Esophagus mucosa (tissue), 1 donor: Measurements from ENCODE around the gene MACROD2. TPM values are rescaled to one million over a fixed set of nuclear protein-coding genes. Genes with fewer than 3 reads are reported as not detected.
"Not testable (repeated sequence)": the region's sequence is repeated elsewhere in the genome, so short reads cannot be mapped to it uniquely, and the experiment has no call there.

Experiments used
- ATAC-seq: fragments of 200-7000 bp; cut with Tn5 transposase; one replicate; pipeline ENCODE4 v1.9.1; 2020
- total RNA-seq: library from RNA; stranded (reverse); gene quantifications from one replicate; pipeline ENCODE4 v1.2.4, GENCODE V29; 2023
- donor health status: DM: yes; HTN: yes; CAD: no.

The MACROD2 gene
- total RNA-seq, 1 donor from 2014 or later = 2.2 TPM

GRCh38 chr20:14972256-14972655 is 976.9 kb downstream of the MACROD2 start:
- no peak for ATAC-seq

- no peak for ATAC-seq
Observed at GRCh38 chr20:14972690-14973089, 977.4 kb downstream of the MACROD2 start.

GRCh38 chr20:14979453-14979986 is 984.2 kb downstream of the MACROD2 start:
- no peak for ATAC-seq

DNA sequence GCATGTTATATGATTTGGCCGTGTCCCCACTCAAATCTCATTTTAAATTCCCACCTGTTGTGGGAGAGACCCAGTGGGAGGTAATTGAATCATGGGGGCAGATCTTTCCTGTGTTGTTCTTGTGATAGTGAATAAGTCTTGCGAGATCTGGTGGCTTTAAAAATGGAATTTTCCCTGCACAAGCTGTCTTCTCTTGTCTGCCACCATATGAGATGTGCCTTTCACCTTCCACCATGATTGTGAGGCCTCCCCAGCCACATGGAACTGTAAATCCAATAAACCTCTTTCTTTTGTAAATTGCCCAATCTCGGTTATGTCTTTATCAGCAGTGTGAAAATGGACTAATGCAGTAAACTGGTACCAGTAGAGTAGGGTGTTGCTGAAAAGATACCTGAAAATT is 986.2 kb downstream of the MACROD2 start:
- not testable (repeated sequence) for ATAC-seq

- not testable (repeated sequence) for ATAC-seq
Observed at GRCh38 chr20:14982324-14982723, 987.0 kb downstream of the MACROD2 start.

- ATAC-seq = no peak
Observed at GRCh38 chr20:14984305-14984704, 989.0 kb downstream of the MACROD2 start.

- no peak for ATAC-seq
Observed at GRCh38 chr20:14984768-14985622, 989.7 kb downstream of the MACROD2 start.

DNA sequence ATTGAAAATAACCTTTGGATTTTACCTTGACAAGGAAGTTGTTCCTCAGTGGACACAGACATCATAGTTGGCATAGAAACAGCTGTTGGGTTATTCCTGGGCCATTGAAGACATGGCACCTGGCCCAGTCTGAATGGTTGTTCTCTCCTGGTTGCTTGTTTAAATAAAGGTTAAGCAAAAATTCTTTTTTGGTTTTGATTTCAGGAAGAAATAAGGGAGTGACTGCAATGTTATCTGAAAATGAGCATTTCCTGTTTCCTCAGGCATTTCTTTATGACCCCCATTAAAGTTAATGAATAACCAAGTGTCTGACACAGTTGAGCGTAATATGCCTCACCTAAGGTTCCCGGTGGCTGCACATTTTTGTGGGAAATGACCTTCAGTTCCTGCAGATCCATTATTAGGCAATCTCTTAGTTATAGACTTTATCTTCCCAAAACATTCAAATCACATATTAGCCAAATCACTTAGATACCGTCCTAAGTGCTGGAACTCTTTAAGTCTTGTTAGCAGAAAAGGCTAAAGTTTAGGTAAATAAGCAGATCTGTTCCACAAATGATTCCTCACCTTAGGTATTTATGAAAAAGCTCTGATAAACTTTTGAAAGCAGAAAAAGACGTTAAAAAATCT is 990.8 kb downstream of the MACROD2 start:
- ATAC-seq = no peak

GRCh38 chr20:14986656-14987055 is 991.3 kb downstream of the MACROD2 start:
- no peak for ATAC-seq

GRCh38 chr20:14989535-14990290 is 994.4 kb downstream of the MACROD2 start:
- no peak for ATAC-seq

- no peak for ATAC-seq
Observed at GRCh38 chr20:14991023-14991422, 995.7 kb downstream of the MACROD2 start.

GRCh38 chr20:14992153-14992552 is 996.8 kb downstream of the MACROD2 start:
- no peak for ATAC-seq

GRCh38 chr20:14992961-14993360 is 997.6 kb downstream of the MACROD2 start:
- ATAC-seq = no peak

GRCh38 chr20:14996883-14997672 is 1001.8 kb downstream of the MACROD2 start:
- ATAC-seq = no peak

DNA sequence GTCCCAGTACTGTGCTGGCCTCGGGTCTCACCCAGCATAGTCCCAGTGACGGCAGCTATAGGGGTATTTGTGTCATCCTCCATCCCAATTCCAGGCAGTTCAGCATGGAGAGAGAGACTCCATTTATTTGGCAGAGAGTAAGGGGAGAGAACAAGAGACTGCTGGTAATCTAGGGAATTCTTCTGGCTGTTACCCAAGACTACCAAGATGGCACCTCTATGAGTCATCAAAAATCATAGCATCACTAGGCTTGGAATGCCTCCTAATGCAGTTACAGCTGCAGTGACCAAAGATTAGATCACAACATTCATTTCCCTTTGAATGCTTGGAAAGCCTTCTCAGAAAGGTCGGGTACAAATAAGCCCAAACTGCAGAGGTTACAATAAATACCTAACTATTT is 1002.5 kb downstream of the MACROD2 start:
- peak; percentile 44 for ATAC-seq

GRCh38 chr20:15005300-15005986 is 1010.1 kb downstream of the MACROD2 start:
- peak; percentile 29 for ATAC-seq

DNA sequence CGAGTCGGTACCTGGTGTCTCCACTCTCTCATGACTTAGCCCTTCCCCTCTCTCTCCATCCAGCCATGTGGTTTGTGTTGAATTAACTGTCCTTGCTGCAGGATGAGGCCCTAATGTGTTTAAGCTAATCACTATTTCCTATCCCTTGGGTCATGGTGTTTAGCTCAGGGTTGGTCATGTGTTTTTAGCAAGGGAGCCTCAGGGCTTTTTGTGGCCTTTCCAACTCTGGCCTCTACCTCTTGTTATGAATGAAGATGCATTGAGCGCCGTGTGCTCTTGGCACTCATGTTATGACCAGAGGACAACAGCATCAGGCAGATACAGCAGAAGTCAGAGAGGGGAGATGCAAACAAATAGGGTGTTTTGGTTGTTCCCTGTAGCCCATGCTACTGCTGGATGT is 1016.3 kb downstream of the MACROD2 start:
- no peak for ATAC-seq

GRCh38 chr20:15012566-15012965 is 1017.2 kb downstream of the MACROD2 start:
- ATAC-seq = no peak

GRCh38 chr20:15016875-15017274 is 1021.6 kb downstream of the MACROD2 start:
- ATAC-seq = not testable (repeated sequence)

DNA sequence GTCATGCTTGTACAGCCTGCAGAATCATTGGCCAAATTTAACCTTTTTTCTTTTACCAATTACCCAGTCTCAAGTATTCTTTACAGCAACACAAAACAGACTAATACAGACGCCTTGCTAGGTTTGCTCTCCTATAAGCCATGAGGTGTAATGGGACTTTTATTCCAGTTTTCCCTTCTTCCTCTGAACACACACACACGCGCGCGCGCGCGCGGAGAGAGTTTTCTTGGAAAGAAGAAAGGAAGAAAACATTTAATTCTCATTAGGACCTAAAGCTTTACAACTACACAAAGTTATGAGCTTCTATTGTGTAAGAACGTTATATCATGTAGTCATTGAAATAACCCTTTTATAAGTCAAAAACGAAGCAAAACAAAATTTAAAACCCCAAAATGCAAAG is 1023.6 kb downstream of the MACROD2 start:
- ATAC-seq = no peak

DNA sequence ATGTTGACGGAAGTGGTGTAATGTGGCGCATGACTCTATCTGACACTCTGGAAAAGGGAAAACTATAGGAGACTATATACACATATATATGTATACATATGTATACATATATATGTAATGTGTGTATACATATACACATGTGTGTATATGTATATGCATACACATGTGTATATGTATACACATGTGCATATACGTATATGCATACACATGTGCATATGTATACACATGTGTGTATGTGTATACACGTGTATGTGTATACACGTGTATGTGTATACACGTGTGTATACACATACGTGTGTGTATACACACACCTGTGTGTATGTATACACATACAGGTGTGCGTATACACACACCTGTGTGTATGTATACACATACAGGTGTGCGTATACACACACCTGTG is 1025.5 kb downstream of the MACROD2 start:
- no peak for ATAC-seq

GRCh38 chr20:15022921-15023320 is 1027.6 kb downstream of the MACROD2 start:
- no peak for ATAC-seq
